HEK293T (cell line): ENCODE results near the gene IPO9.

ENCODE experiments used
- CTCF ChIA-PET: fragments of 350-600 bp; formaldehyde crosslinking; extraction: SDS; loops from one replicate; lab custom pipeline; 2021; ENCODE audit warnings: antibody characterized with exemption, inconsistent platforms; lab: Yijun Ruan, JAX
- POLR2A ChIA-PET: fragments of 350-600 bp; formaldehyde crosslinking; extraction: SDS; loops from one replicate; lab custom pipeline; 2020; ENCODE audit warnings: antibody characterized with exemption, inconsistent platforms; lab: Yijun Ruan, JAX
- DNase-seq: peaks from one replicate; pipeline ENCODE4 v3.0.0; 2012; ENCODE audit warnings: mixed read lengths; ENCODE audit errors: extremely low spot score
- ARNT ChIP-seq: fragments of 450-650 bp; IDR thresholded peaks from 2 replicates; pipeline ENCODE4 v1.6.1; 2017; ENCODE audit warnings: mild to moderate bottlenecking
- BHLHE40 ChIP-seq: fragments of 450-650 bp; IDR thresholded peaks from 2 replicates; pipeline ENCODE4 v1.6.1; 2016; ENCODE audit warnings: mild to moderate bottlenecking, moderate library complexity, borderline replicate concordance
- CTBP1 ChIP-seq: fragments of 450-650 bp; IDR thresholded peaks from 2 replicates; pipeline ENCODE4 v1.6.1; 2016; ENCODE audit warnings: borderline replicate concordance
- ELF4 ChIP-seq: fragments of 450-650 bp; IDR thresholded peaks from 2 replicates; pipeline ENCODE4 v1.6.1; 2017; ENCODE audit warnings: antibody characterized with exemption
- FOXA1 ChIP-seq: fragments of 450-650 bp; IDR thresholded peaks from 2 replicates; pipeline ENCODE4 v1.6.1; 2016; ENCODE audit warnings: mild to moderate bottlenecking
- FOXK2 ChIP-seq: fragments of 450-650 bp; IDR thresholded peaks from 2 replicates; pipeline ENCODE4 v1.6.1; 2016; ENCODE audit warnings: mild to moderate bottlenecking
- FOXM1 ChIP-seq: fragments of 450-650 bp; IDR thresholded peaks from 2 replicates; pipeline ENCODE4 v1.6.1; 2017; ENCODE audit warnings: mild to moderate bottlenecking, borderline replicate concordance
- HDGF ChIP-seq: fragments of 450-650 bp; IDR thresholded peaks from 2 replicates; pipeline ENCODE4 v1.6.1; 2017; ENCODE audit warnings: antibody characterized with exemption, borderline replicate concordance
- L3MBTL2 ChIP-seq: fragments of 450-650 bp; conservative IDR thresholded peaks from 2 replicates; pipeline ENCODE4 v1.6.1; 2016; ENCODE audit warnings: mild to moderate bottlenecking
- LEF1 ChIP-seq: fragments of 450-650 bp; IDR thresholded peaks from 2 replicates; pipeline ENCODE4 v1.6.1; 2017; ENCODE audit warnings: mild to moderate bottlenecking, borderline replicate concordance
- NFRKB ChIP-seq: fragments of 450-650 bp; IDR thresholded peaks from 2 replicates; pipeline ENCODE4 v1.6.1; 2016; ENCODE audit warnings: mild to moderate bottlenecking, moderate library complexity
- PKNOX1 ChIP-seq: fragments of 450-650 bp; IDR thresholded peaks from 2 replicates; pipeline ENCODE4 v1.6.1; 2016
- SP1 ChIP-seq: fragments of 450-650 bp; IDR thresholded peaks from 2 replicates; pipeline ENCODE4 v1.6.1; 2017
- SUZ12 ChIP-seq: fragments of 450-650 bp; IDR thresholded peaks from 2 replicates; pipeline ENCODE4 v1.6.1; 2016; ENCODE audit warnings: mild to moderate bottlenecking
- TARDBP ChIP-seq: fragments of 450-650 bp; IDR thresholded peaks from 2 replicates; pipeline ENCODE4 v1.6.1; 2016
- ZNF384 ChIP-seq: fragments of 450-650 bp; IDR thresholded peaks from 2 replicates; pipeline ENCODE4 v1.6.1; 2016

Gene IPO9

GRCh38 chr1:201893431-201893830 is 64.5 kb downstream of the IPO9 start:
- no peak for TF ChIP-seq SUZ12
- DNase-seq = no peak
- CTCF ChIA-PET = interaction anchor here (0.5 to 4.8 kb wide), 2 partner anchors 10 to 80 kb away, joined by 4 to 76 read pairs; no protein-coding TSS in a partner anchor
- POLR2A ChIA-PET = interaction anchor here (1.1 to 2.5 kb wide), 4 partner anchors 10 to 79 kb away, joined by 3 to 6 read pairs (median 4); partner anchors contain the start of gene TIMM17A

GRCh38 chr1:201894343-201895119 is 65.6 kb downstream of the IPO9 start:
- POLR2A ChIA-PET = interaction anchor here (1.1 to 1.5 kb wide), 3 partner anchors 13 to 78 kb away, joined by 3 to 4 read pairs (median 3); partner anchors contain the start of gene TIMM17A
- TF ChIP-seq CTBP1 (no peak), PKNOX1 (no peak), NFRKB (no peak), SP1 (no peak), FOXA1 (no peak), TARDBP (no peak), L3MBTL2 (no peak), FOXK2 (no peak), LEF1 (no peak)
- no peak for DNase-seq
- CTCF ChIA-PET = interaction anchor here (1.6 to 4.8 kb wide), 3 partner anchors 79 to 224 kb away, joined by 4 to 76 read pairs (median 5); no protein-coding TSS in a partner anchor

GRCh38 chr1:201895120-201895665 is 66.2 kb downstream of the IPO9 start:
- ChIA-PET POLR2A (interaction anchor here (0.8 to 1.8 kb wide), 3 partner anchors 15 to 77 kb away, joined by 3 to 9 read pairs (median 5); partner anchors contain the start of gene LMOD1), CTCF (interaction anchor here (0.6 to 4.8 kb wide), 19 partner anchors 9 to 364 kb away, joined by 3 to 76 read pairs (median 5); partner anchors contain the start of gene LMOD1)
- TF ChIP-seq ARNT (no peak), TARDBP (no peak), L3MBTL2 (no peak), CTBP1 (no peak), SUZ12 (no peak), PKNOX1 (no peak), FOXK2 (no peak), FOXM1 (no peak), ELF4 (no peak), ZNF384 (no peak), SP1 (no peak), HDGF (no peak)
- no peak for DNase-seq

- TF ChIP-seq ARNT (no peak), FOXM1 (no peak), ZNF384 (no peak), L3MBTL2 (no peak), BHLHE40 (no peak), TARDBP (no peak), CTBP1 (no peak), ELF4 (no peak)
- CTCF ChIA-PET = interaction anchor here (0.6 to 4.8 kb wide), 23 partner anchors 8 to 365 kb away, joined by 3 to 76 read pairs (median 5); partner anchors contain the start of gene LMOD1
- POLR2A ChIA-PET = interaction anchor here (0.8 to 1.8 kb wide), 4 partner anchors 16 to 86 kb away, joined by 3 to 9 read pairs (median 4); partner anchors contain the start of genes LMOD1 and RNPEP
Measured at GRCh38 chr1:201895913-201896807, 67.2 kb downstream of the IPO9 start.

GRCh38 chr1:201896951-201897391 is 68.0 kb downstream of the IPO9 start:
- POLR2A ChIA-PET = interaction anchor here (1.0 to 1.8 kb wide), 2 partner anchors 49 to 85 kb away, joined by 3 to 9 read pairs; partner anchors contain the start of genes LMOD1 and RNPEP
- no peak for DNase-seq

More at GRCh38 chr1:201895913-201896807, 67.2 kb downstream of the IPO9 start:
- DNase-seq = peak; percentile 96

More at GRCh38 chr1:201896951-201897391, 68.0 kb downstream of the IPO9 start:
- CTCF ChIA-PET = interaction anchor here (0.8 to 4.8 kb wide), 6 partner anchors 14 to 366 kb away, joined by 3 to 76 read pairs (median 12); partner anchors contain the start of gene LMOD1
- TF ChIP-seq SUZ12 = no peak
- no peak for TF ChIP-seq ELF4
- TF ChIP-seq NFRKB = no peak
- TF ChIP-seq HDGF = no peak
- no peak for TF ChIP-seq LEF1
- no peak for TF ChIP-seq ZNF384
- no peak for TF ChIP-seq PKNOX1
- no peak for TF ChIP-seq ARNT
- no peak for TF ChIP-seq L3MBTL2
- TF ChIP-seq CTBP1 = no peak
- no peak for TF ChIP-seq FOXA1
- no peak for TF ChIP-seq BHLHE40
